GM19372 (cell line): ENCODE measurements around the gene CACNB4.

Experiments used
- ATAC-seq: cut with Tn5 transposase; IDR thresholded peaks from one replicate; pipeline ENCODE4 v1.9.1; 2021; ENCODE audit warnings: mild to moderate bottlenecking, low read depth, moderate library complexity; ENCODE audit not compliant: unreplicated experiment

The CACNB4 gene

GRCh38 chr2:152055366-152056108 lies 43.3 kb downstream of the CACNB4 start:
- peak; percentile 54 for ATAC-seq

- no peak for ATAC-seq
Measured at GRCh38 chr2:152054593-152054992, 44.3 kb downstream of the CACNB4 start.

DNA sequence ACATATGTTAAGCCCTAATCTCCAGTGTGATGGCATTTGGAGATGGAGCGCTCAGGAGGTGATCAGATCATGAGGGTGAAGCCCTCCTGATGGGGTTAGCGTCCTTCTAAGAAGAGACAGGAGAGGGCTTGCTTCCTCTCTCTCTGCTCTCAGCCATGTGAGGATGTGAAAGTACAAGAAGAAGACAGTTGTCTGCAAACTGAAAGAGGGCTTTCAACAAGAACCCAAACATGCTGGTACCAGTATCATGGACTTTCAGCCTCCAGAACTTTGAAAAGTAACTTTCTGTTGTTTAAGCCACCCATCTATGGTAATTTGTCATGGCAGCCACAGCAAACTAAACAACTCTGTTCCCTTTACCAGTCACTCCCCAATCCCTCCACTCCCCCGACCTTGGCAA lies 47.4 kb downstream of the CACNB4 start:
- ATAC-seq: peak; percentile 32

DNA sequence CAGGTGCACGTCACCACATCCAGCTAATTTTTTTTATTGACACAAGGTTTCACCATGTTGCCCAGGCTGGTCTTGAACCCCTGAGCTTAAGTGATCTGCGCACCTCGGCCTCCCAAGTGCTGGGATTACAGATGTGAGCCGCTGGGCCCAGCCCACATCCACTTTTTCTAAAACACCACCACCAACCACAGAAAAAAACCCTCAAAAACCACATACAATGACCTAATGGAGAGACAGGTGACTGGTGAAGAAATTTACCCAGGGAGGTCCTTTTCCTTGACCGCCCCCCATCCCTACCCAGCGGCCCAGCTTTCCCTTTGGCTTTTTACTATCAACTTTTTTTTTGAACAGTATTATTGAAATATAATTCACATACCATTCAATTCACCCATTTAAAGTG lies 47.9 kb downstream of the CACNB4 start:
- no peak for ATAC-seq

DNA sequence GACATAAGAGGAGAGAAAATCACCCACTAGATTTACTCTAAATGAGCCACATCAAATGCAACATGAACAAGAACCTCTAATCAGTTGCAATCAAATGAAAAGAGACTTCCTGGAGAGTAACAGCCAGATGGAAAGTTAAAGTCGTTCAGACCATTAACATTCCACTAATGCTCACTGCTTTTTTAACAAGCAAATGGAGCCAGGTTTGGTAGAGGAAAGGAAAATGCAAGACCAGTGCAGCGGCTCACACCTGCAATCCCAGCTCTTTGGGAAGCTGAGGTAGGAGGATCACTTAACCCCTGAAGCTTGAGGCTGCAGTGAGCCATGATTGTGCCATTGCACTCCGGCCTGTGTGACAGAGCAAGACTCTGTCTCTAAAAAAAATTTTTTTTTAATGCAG lies 48.5 kb downstream of the CACNB4 start:
- no peak for ATAC-seq

GRCh38 chr2:152049541-152049940 lies 49.3 kb downstream of the CACNB4 start:
- no peak for ATAC-seq

GRCh38 chr2:152047824-152048471 lies 50.9 kb downstream of the CACNB4 start:
- no peak for ATAC-seq

DNA sequence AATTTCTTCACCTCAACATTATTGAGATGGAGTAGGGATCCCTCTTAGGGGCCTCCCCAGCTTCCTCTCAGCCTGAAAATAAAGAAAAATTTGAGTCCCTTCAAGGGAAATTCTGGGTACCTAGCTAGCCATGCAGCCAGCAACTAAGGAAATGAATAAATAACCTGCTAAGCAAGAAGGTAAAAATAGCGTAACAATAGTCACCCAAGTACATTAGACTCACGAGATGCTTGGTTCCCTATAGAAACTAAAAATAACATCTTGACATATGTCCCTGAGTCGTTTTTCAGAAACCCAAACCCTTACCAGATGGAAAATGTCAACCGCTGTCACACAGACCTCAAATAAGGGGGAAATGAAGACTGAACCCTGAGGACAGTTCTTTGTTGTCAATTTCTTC lies 51.9 kb downstream of the CACNB4 start:
- peak; percentile 61 for ATAC-seq

DNA sequence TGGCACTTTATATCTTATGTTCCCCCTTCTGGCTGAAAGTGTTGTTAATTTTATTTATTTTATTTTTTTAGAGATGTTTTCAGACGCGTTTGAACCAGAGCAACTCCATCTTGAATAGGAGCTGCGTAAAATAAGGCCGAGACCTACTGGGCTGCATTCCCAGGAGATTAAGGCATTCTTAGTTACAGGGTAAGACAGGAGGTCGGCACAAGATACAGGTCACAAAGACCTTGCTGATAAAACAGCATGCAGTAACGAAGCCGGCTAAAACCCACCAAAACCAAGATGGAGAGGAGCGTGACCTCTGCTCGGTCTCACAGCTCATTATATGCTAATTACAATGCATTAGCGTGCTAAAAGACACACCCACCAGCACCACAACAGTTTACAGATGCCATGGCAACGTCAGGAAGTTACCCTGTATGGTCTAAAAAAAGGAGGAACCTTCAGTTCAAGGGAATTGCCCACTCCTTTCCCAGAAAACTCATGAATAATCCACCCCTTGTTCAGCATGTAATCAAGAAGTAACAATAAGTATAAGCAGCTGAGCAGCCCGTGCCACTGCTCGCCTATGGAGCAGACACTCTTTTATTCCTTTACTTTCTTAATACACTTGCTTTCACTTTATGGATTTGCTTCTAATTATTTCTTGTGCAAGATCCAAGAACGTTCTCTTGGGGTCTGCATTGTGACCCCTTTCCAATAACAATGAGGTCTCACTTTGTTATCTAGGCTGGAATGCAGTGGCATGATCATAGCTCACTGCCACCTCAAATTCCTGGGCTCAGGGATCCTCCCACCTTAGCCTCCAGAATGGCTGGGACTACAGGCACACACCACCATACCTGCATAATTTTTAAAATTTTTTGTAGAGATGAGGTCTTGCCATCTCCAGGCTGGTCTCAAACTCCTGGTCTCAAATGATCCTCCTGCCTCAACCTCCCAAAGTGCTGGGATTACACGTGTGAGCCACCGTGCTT lies 55.9 kb downstream of the CACNB4 start:
- no peak for ATAC-seq

GRCh38 chr2:152038441-152038958 lies 60.3 kb downstream of the CACNB4 start:
- ATAC-seq: no peak

GRCh38 chr2:152037743-152038435 lies 61.0 kb downstream of the CACNB4 start:
- no peak for ATAC-seq

GRCh38 chr2:152036611-152037469 lies 62.0 kb downstream of the CACNB4 start:
- peak; percentile 78 for ATAC-seq

DNA sequence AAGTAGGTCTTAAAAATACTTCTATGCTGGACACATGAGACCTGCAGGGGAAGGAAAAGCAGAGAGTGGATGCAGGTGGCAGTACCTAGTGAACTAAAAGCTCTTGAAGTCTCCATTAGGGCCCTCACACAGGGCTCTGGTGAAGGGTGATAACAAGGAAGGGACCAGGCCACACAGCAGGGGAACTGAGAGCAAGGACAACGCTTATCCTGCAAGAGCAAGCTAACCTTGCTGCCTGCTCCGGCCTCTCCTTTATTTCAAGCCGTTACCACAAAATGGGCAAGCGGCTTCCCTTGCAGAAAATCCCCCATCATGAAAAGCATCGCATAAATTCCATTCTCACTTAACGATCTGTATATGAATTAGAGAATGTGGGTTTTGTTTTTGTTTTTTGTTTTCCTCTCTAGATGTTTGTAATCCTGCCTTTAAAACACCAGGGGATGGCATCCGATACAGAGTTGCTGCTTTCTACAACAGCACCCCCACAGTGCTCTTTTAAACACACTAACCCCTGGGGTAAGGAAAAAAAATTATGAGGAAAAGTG lies 64.5 kb downstream of the CACNB4 start:
- no peak for ATAC-seq

DNA sequence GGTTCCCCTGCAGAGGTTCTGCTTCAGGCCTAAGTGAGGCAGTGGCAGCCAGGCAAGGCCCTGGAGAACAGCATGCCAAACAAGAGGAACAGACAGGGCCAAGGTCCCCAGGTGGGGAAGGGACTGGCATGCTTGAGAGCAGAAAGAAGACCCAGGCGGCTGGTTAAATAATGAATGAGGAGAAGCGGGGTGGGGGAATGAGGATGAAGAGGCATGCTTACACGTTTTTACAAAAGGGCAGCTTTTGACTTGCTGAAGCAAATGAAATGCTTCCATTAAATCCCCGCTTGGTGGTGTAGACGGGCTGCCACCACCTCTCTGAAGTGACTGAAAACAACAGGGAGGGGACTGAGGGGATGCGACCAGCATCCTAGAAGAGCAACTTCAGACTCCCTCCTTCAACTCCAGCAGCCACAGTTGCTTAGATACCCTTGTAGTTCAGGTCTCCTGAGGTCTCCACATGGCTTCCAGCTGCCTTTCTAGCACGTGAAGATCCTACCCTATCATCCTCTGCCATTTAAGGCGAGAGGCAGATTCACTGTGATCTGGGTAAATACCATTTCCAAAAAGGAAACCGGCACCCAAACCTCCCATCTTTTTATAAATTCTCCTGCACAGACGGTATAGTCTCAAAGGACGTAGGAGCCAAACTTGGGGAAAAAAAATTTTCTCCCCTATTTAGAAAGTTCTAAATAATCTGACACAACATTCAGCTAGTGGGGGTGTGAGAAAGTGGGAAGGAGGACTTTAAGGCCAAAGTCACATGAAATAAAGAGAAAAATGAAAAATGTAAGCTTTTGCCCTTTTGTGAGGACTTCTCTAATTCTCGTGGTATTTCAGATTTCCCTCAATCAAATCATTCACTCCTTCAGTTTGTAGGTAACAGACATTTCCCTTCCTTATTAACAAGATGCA lies 65.6 kb downstream of the CACNB4 start:
- ATAC-seq: no peak

GRCh38 chr2:152031747-152032306 lies 67.0 kb downstream of the CACNB4 start:
- ATAC-seq: no peak

DNA sequence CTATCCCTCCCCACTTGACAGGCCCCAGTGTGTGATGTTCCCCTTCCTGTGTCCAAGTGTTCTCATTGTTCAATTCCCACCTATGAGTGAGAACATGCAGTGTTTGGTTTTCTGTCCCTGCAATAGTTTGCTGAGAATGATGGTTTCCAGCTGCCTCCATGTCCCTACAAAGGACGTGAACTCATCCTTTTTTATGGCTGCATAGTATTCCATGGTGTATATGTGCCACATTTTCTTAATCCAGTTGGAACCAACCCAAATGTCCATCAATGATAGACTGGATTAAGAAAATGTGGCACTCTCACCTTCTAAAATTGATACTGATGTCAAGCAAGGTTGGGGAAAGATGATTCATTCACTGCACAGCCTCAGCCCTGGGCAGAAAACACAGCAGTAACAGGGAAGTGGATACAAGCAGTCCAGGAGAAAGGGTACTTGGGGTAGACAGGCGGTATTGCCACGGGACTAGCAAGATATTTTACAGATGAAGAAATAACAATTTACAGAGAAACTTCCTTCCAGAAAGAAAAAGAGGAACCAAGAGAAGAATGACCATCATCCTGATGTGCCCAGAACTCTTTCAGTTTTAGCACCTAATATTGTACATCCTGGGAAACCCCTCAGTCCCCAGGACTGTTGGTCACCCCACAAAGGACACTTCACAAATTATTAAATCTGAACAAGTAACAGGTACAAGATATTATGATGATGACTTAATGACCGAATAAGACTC lies 68.1 kb downstream of the CACNB4 start:
- ATAC-seq: peak; percentile 55
